Left renal pelvis (tissue), 4 donors: ENCODE data around the gene PDLIM5. TPM values are rescaled to one million over a fixed set of nuclear protein-coding genes. Genes with fewer than 3 reads are reported as not detected.

Source experiments
- DNase-seq, 4 donors: peaks; one replicate each; pipeline ENCODE4 v3.0.0-alpha.2; 2013; ENCODE audit warnings: low read depth in 4 of 4, low spot score in 3 of 4
- polyA plus RNA-seq, 4 donors: library from polyadenylated mRNA; unstranded; fragments of 120-200 nt; gene quantifications; one replicate each; pipeline ENCODE4 v1.2.1, GENCODE V29; 2013; ENCODE audit not compliant: insufficient read length in 4 of 4

PDLIM5 gene
- polyA plus RNA-seq, 4 donors = 21.6 to 55.3 (median 48.3) TPM

DNA sequence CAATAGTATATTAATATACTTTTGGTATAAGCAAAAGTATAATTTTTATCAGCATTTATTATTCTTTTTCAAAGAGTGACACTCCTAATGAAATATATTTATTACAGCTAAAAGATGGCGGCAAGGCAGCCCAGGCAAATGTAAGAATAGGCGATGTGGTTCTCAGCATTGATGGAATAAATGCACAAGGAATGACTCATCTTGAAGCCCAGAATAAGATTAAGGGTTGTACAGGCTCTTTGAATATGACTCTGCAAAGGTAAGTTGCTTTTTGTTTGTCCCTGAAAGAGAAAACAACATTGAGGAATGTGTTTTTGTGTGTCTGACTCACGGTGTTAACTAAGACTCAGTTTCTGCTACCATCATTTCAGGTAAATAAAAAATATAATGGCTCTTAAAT lies 71.9 kb downstream of the PDLIM5 start:
- no peak for DNase-seq

GRCh38 chr4:94525993-94526728 lies 74.4 kb downstream of the PDLIM5 start:
- DNase-seq = no peak

- DNase-seq = no peak
Measured at GRCh38 chr4:94527556-94528233, 76.0 kb downstream of the PDLIM5 start.

GRCh38 chr4:94528792-94529451 lies 77.2 kb downstream of the PDLIM5 start:
- no peak for DNase-seq

DNA sequence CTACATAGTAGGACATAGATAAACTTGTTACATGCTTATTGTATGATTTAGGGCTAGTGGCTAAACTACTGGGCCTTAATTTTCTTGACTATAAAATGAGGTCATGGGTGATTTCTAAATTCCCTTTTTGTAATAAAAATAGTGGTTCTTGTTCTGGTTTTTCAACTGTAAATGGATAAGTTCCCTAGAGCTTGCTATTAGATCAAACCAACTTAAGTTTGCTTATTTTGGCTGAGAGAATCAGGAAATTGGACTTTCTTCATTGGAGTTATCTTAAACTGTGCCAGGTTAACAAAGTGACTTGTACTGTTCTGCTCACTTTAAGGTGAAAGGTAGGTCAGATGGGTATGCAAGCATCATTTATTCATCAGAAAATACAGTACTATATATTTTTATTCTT lies 78.3 kb downstream of the PDLIM5 start:
- no peak for DNase-seq

DNA sequence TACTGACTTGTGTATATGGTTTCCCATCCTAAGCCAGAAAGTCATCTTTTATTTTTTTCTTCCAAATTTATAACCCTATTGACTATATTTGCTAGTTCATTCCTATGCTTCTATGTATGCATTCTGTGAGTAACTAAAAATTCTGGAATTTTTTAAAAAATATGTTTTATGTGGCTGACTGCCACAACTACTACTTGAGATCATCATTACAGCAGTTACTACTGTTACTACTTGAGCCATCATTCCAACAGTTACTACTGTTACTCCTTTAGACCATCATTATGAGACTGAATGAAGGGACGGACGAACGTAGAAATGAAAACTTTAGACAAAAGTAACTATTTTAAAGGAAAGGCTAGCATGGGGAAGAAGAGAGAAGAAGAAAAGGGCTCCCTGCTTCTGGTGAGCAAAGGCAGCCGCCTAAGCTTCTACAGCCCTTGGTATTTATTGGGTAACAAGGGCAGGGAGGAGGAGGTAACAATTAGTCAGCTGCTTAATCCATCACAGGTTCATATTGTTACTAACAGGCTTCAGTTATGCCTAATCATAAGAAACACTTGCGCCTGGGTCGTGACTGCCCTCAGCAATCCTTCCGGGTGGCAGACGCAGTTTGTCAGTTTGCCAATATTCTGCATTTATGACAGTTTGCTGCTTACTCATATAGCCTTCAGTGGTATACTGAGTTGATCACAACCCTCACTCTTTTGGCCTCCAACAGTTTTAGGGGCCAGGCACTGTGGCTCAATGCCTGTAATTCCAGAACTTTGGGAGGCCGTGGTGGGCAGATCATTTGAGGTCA lies 80.4 kb downstream of the PDLIM5 start:
- DNase-seq = no peak

DNA sequence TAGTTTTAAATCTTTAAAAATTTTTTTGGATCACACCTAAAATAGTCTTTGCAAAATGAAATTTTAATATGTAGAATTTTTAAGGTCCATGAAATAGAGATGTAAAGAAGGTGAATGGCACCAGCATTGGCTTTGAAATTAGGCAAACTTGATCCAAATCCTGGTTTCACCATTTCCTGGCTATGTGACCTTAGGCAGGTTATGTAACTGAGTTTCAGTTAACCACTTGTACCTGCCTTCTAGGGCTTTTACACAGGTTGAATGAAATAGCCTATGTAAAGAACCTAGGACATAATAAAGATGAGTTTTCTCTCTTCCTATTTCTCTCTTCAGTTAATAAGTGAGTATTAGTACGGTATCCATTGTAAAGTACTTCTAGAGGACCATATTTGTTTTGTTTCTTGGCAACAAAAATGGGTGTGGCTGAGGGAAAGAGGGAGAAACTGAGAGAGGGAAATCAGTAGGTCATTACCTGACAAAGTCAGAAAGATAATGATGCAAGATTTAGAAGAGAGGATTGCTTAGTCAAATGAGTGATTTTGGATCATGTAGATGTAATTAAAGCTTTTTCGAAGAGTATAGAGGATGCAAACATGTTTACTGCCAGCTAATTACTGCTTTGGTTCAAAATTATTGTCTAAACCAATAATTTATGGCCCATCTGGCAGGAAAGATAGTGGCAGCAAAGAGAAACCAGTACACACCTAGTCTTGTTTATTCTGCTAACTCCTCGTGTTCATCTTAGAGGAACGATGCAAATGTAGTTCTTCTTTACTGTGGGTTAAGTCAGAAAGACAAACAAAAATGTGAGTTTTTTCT lies 81.9 kb downstream of the PDLIM5 start:
- no peak for DNase-seq

DNA sequence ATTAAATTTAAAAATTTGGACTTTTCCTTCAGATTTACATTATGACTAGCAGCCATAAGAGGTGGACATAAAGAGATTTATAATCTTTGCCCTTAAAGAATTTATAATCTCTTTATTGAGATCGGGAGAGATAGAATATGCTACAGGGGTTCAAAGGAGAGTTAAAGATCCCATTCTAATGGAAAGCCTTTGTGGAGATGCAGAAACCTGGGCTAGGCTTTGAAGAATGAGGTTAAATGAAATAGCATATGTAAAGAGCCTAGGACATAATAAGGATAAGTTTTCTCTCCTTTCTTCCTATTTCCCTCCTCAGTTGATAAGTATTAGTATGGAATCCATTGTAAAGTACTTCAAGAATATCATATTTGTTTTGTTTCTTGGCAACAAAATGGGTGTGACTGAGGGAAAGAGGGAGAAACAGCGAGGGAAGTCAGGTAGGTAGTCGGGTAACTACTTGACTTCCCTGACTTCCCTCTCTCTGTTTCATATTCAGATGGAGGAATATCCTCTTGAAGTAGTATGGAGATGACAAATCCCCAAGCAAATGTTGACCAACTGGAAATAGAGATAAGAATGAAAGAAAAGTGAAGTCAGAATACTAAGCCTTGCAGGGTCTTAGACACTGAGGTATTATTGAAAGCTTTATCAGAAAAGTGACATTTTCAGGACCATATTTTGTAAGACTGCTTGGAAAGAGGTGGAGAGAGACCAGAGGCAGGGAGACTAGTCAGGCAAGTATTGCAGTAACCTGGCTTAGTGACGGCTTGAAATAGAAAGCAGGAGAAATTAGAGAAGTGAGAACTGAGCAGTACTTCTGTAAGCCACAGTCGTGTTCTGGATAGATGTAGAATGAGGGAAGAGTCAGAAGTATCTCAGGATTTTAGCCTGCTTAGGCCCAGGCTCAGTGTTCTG lies 82.9 kb downstream of the PDLIM5 start:
- DNase-seq = no peak

DNA sequence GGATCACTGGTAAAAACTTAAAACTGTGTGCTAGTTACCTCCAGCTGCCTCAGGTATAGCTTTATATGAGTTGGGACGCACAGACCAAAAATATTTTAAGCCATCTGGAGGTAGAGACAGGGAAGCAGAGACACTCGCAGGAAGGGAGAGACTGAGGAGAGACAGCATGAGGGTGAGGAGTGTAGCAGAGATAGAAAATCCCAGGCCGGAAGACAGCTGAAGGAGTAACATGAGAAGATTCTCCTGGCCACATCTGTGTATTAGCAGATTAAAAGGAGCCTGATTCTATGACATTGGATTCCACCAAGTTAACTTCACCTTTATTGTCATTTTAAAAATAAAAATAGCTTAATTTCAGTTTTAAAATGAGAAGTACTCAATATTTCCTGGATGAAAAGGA lies 84.3 kb downstream of the PDLIM5 start:
- no peak for DNase-seq

DNA sequence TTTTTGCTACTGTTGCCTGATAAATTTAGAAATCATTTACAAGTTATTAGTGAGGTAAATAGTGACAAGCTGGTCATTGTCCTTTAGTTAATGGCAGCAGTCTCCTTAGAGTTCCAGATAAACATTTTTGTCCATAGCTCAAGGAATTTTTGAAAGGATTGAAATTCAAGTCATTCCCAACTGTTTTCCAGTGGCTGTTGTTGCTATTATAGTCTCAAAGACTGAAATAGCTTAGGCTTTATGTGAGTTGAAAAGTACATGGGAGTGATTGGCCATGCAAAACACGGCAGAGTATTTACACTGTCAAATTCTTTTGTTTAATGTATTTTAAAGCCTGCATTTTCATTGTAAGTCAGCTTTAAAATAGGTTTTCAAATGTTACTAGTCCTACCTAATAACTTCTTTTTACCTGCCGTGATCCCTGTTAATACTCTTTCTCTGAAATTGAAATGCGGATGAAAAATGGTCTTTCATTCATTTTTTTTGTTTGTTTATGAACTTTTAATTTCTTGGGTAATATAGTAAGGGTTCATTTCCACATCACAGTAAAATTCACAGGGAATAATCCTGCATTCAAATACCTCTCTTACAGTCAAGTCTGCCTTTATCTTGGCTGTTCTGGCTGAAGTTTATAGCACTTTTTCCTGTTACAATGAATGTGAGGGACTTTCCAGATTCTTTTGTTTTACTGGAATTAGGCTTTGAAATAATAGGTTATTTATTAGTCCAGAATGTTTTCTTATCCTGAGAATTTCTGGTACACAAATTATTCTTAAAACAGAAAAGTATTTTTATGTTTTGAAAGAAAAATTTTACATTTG lies 85.1 kb downstream of the PDLIM5 start:
- DNase-seq = no peak

- no peak for DNase-seq
Measured at GRCh38 chr4:94537921-94538628, 86.3 kb downstream of the PDLIM5 start.

GRCh38 chr4:94540476-94540875 lies 88.7 kb downstream of the PDLIM5 start:
- no peak for DNase-seq

DNA sequence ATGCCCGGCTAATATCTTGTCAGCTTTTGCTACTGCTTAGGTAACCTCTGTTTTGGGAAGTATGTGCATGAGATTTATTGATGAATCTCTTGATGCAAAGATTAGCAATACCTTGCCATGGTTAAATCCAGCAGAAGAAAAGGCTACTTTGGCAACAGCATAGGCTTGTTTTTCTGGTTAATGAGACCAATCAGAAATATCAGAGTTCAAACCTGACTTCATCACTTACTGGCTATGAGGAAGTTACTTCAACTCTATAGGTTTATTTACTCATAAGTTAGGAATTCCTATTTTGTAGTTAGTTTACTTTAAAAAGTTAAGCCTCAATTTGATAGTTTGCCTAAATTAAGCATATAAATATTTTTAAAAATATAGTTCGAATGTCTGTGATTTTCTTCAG lies 93.1 kb downstream of the PDLIM5 start:
- DNase-seq = no peak

- DNase-seq = no peak
Measured at GRCh38 chr4:94545296-94545695, 93.6 kb downstream of the PDLIM5 start.

GRCh38 chr4:94546949-94547348 lies 95.2 kb downstream of the PDLIM5 start:
- no peak for DNase-seq

DNA sequence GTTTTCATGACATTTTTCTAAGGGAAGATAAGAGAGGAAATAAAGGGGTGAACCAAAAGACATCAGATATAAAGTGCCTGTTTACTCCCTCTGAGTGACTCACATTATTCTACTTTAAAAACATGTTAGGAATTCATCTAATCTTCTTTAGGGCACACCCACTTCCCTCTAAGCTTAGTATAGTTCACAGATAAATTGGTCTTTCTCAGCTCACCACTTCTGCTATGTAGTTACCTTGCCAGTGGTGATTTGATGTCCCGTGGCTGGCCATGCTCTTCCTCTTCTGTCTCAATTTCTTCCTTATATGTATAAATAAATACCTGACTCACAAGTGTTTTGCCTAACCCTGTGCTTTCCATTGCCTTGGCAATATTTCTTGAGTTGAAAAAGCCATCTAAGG lies 96.8 kb downstream of the PDLIM5 start:
- DNase-seq = no peak

DNA sequence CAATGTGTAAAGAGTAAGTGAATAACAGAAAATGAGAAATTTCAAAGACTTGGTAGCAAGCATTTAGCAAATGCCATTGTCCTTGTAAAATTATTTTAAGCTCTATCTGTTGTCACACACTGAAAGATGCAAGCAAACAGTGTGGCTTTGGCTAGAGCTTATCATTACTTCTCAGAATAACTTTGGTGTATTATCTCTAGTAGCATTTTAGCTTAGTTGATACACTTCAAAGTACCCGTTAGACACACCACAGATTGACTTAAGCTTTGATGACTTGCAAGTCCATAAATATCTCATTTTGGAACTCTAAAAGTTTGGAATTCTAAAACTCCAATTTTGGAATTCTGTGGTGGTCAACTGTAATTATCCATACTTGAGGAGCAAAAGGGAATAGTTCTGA lies 98.6 kb downstream of the PDLIM5 start:
- no peak for DNase-seq

GRCh38 chr4:94550851-94551250 lies 99.1 kb downstream of the PDLIM5 start:
- no peak for DNase-seq
